Bronchial epithelial cell (primary cell): ENCODE data around the gene ABCC10. TPM values are rescaled to one million over a fixed set of nuclear protein-coding genes. Genes with fewer than 3 reads are reported as not detected.

Experiments used
- DNase-seq: peaks from one replicate; pipeline ENCODE4 v3.0.0-alpha.2; 2010; ENCODE audit warnings: low read depth
- FAIRE-seq: peaks from 2 replicates; lab custom pipeline; 2011; peaks lifted over from hg19 to GRCh38; lab: Jason Lieb, UNC
- H3K27me3 ChIP-seq: 2 replicates; pipeline ENCODE4 v1.5.1; 2011; ENCODE audit warnings: low read length; ENCODE audit not compliant: control insufficient read depth, insufficient read depth
- H3K36me3 ChIP-seq: 2 replicates; pipeline ENCODE4 v1.5.1; 2011; ENCODE audit warnings: low read length; ENCODE audit not compliant: control insufficient read depth, insufficient read depth
- H3K4me3 ChIP-seq: 2 replicates; pipeline ENCODE4 v1.5.1; 2011; ENCODE audit warnings: mild to moderate bottlenecking, low read depth, low read length, control low read depth
- CTCF ChIP-seq: IDR thresholded peaks from 2 replicates; pipeline ENCODE4 v1.5.1; 2011; ENCODE audit warnings: mild to moderate bottlenecking, moderate library complexity, low read length, control low read depth, inconsistent platforms; ENCODE audit not compliant: insufficient read depth, severe bottlenecking
- total RNA-seq: library from RNA; depleted of rRNA; stranded (reverse); fragments of >200 nt; gene quantifications from 2 replicates; pipeline ENCODE4 v1.2.1, GENCODE V29; 2014

The ABCC10 gene
- total RNA-seq, 1 donor from 2014 or later: 9.7 TPM

DNA sequence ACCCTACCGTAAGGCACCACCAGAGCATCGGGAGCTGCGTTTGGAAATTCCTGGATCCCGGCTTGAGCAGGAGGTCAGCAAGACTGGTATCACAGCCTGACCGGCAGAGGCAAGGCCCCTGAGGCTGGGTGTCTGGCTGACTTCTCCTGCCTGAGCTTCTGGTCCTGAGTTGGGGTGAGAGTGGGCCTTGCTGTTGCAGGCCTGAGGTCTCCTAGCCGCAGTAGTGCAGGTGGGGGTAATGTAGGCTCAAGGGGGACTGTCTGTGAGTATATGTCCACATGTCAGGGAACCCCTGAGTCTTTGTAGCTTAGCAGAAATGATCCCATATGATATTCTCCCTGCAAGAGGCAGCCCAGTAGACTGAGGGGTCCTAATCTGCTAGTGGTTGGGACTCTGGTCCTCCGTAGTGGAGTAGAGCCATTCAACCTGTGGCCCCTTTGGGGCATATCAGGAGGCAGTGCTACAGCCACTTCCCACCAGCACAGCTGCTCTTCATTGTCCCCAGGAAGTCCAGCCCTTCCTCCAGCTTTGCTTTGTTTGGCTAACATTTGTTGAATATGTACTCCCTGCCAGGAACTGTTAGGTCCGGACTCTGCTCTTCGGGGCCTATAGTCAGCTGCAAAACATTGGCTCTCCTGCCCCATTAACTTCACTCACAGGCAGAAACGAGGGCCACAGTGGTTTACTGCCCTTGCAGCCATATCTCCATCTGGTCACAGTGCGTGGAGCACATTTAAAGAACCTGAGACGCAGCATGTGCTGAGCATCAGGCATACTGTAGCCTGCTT, 71.9 kb downstream of the ABCC10 start:
- Histone ChIP-seq H3K36me3 (peaks cover 34% of the 10 kb centered on the region), H3K27me3 (no peaks in the 10 kb centered on the region), H3K4me3 (no peak overlapping the region)
- FAIRE-seq (no peak), DNase-seq (no peak)
- TF ChIP-seq CTCF: no peak

Other genes with a start within 250 kb of the ABCC10 start
- gene CUL9, start 245.3 kb upstream of the ABCC10 start, total RNA-seq: 29.0 and 36.4 TPM in 2 replicates
- gene DNPH1, start 198.1 kb upstream of the ABCC10 start, total RNA-seq: 59.8 and 75.4 TPM in 2 replicates
- not detected in 2 replicates for gene TTBK1, start 184.1 kb upstream of the ABCC10 start, total RNA-seq
- not detected in 2 replicates for gene SLC22A7, start 129.3 kb upstream of the ABCC10 start, total RNA-seq
- gene CRIP3, start 118.7 kb upstream of the ABCC10 start, total RNA-seq: not detected in 2 replicates
- gene ZNF318, start 57.9 kb upstream of the ABCC10 start, total RNA-seq: 1.8 and 2.1 TPM in 2 replicates
- gene DLK2, start 28.0 kb downstream of the ABCC10 start, total RNA-seq: 4.1 and 8.2 TPM in 2 replicates
- 6.1 and 6.6 TPM in 2 replicates for gene TJAP1, start 50.0 kb downstream of the ABCC10 start, total RNA-seq
- 0.13 and 0.26 TPM in 2 replicates for gene LRRC73, start 82.8 kb downstream of the ABCC10 start, total RNA-seq
- 62.3 and 83.2 TPM in 2 replicates for gene YIPF3, start 89.4 kb downstream of the ABCC10 start, total RNA-seq
- 25.5 and 38.2 TPM in 2 replicates for gene POLR1C, start 89.5 kb downstream of the ABCC10 start, total RNA-seq
- gene XPO5, start 148.5 kb downstream of the ABCC10 start, total RNA-seq: 35.8 and 43.1 TPM in 2 replicates
- gene POLH, start 148.6 kb downstream of the ABCC10 start, total RNA-seq: 17.4 and 24.3 TPM in 2 replicates
- 176 and 273 TPM in 2 replicates for gene GTPBP2, start 201.7 kb downstream of the ABCC10 start, total RNA-seq
- 21.5 and 27.9 TPM in 2 replicates for gene MAD2L1BP, start 208.3 kb downstream of the ABCC10 start, total RNA-seq
- gene RSPH9, start 217.5 kb downstream of the ABCC10 start, total RNA-seq: under 0.01 and 0.13 TPM in 2 replicates